Heart right ventricle (tissue), 16 donors: ENCODE data around the gene CALB2. TPM values are rescaled to one million over a fixed set of nuclear protein-coding genes. Genes with fewer than 3 reads are reported as not detected.

Experiments used
- ATAC-seq, 8 donors: fragments of 200-7000 bp; cut with Tn5 transposase; one replicate each; pipeline ENCODE4 v1.9.1; 2020; ENCODE audit warnings: mild to moderate bottlenecking in 8 of 8, moderate library complexity in 8 of 8, moderate number of reproducible peaks in 1 of 8
- DNase-seq, 2 donors: peaks; one replicate each; pipeline ENCODE4 v3.0.0-alpha.2; 2020
- H3K27ac ChIP-seq, 10 donors: fragments of 200-600 bp; sonication (generic) in 2 of 10; one replicate each; pipeline versions ENCODE4 v1.5.0 to v1.8.0; 2020 to 2022; ENCODE audit warnings: mild to moderate bottlenecking in 3 of 10
- H3K27me3 ChIP-seq, 7 donors: fragments of 200-600 bp; one replicate each; pipeline ENCODE4 v1.8.0; 2021 to 2022; ENCODE audit warnings: mild to moderate bottlenecking in 2 of 7
- H3K36me3 ChIP-seq, 9 donors: fragments of 200-600 bp; sonication (generic) in 1 of 9; one replicate each; pipeline versions ENCODE4 v1.5.0 to v1.8.0; 2020 to 2022; ENCODE audit warnings: mild to moderate bottlenecking in 2 of 9
- H3K4me1 ChIP-seq, 9 donors: fragments of 200-600 bp; sonication (generic) in 1 of 9; one replicate each; pipeline versions ENCODE4 v1.5.0 to v1.8.0; 2020 to 2022; ENCODE audit warnings: mild to moderate bottlenecking in 4 of 9
- H3K4me3 ChIP-seq, 10 donors: fragments of 200-600 bp; sonication (generic) in 2 of 10; one replicate each; pipeline versions ENCODE4 v1.5.0 to v1.8.0; 2020 to 2022; ENCODE audit warnings: mild to moderate bottlenecking in 7 of 10, moderate library complexity in 2 of 10
- H3K9me3 ChIP-seq, 11 donors: fragments of 200-600 bp in 10 of 11; sonication (generic) in 2 of 11; one replicate each; pipeline versions ENCODE4 v1.5.0 to v1.8.0; 2013 to 2022; ENCODE audit warnings: mild to moderate bottlenecking in 2 of 11, control low read depth in 1 of 11, moderate library complexity in 1 of 11
- CTCF ChIP-seq, 9 donors: fragments of 200-600 bp; sonication (generic) in 2 of 9; IDR thresholded peaks; one replicate each; pipeline versions ENCODE4 v1.5.0 to v1.8.0; 2021 to 2022; ENCODE audit warnings: antibody characterized with exemption in 9 of 9, mild to moderate bottlenecking in 5 of 9, moderate library complexity in 1 of 9
- WGBS, 2 donors: extraction: QIAGEN DNeasy Blood & Tissue Kit; methylation state at CpG; one replicate each; pipeline ENCODE4 v1.1.7; 2013; ENCODE audit warnings: inconsistent platforms in 1 of 2; 5-methylcytosine and 5-hydroxymethylcytosine counted together
- intact Hi-C, 10 donors: fragments of 100-400 bp; cut with DNase I; formaldehyde crosslinking; loops; one replicate each; pipeline versions ENCODE4 v1.11.1 to v1.14.2; 2022
- polyA plus RNA-seq, 2 donors: library from polyadenylated mRNA; stranded (reverse); fragments of 200-250 nt; gene quantifications; one replicate each; pipeline ENCODE4 v1.2.3, GENCODE V29; 2013
- total RNA-seq, 10 donors: library from RNA; stranded (reverse); fragmentation: NEBNext Ultra II Directional in 3 of 10; extraction: Animal tissue kit (Norgen Biotek cat#: 25700) in 3 of 10; gene quantifications; one replicate each; pipeline versions ENCODE4 v1.2.1 to v1.2.4, GENCODE V29; 2021 to 2023
- donor health status: Arrhythmogenic right ventricular cardiomyopathy.
- donor health status: ischemic (EF 13 %, LVEDD 7.1; RV severe dilation, severe dysfunction).
- donor health status: healthy with polysubstance abuse.
- donor health status: DM: no; HTN: yes; CAD: no.
- donor health status: DM: no; HTN: no; CAD: no.
- donor health status: ischemic (EF 25% LVEDD 6.9; RV normal size, moderate dysfunction).
- donor health status: ischemic (EF 25% LVEDD 5.7; RV mildly dilated, moderate dysfunction).
- donor health status: healthy.
- donor health status: DM: yes; HTN: yes; CAD: no.
- donor health status: Ischemic cardiomyopathy.
- donor health status: ischemic (EF 35%, LVEDD 5.7; RV mildly dilated, moderate dysfunction).
- donor health status: nonischemic (EF 11% LVEDD 7.7; RV severe dilation, severe dysfunction).
- donor health status: DM: yes; HTN: yes; CAD: no.
- donor health status: PGD.
- donor health status: ischemic (EF 29% LVEDD 5.4; RV normal size, mild dysfunction).
- donor health status: nonischemic (EF 23%, LVEDD 6.1; RV moderate dilation, normal function).

CALB2 gene
- total and polyA plus RNA-seq, 12 donors = 0.16 to 3.7 (median 1.2) TPM; not detected in 3

GRCh38 chr16:71425746-71426068 lies 67.2 kb downstream of the CALB2 start:
- ATAC-seq = no peak

DNA sequence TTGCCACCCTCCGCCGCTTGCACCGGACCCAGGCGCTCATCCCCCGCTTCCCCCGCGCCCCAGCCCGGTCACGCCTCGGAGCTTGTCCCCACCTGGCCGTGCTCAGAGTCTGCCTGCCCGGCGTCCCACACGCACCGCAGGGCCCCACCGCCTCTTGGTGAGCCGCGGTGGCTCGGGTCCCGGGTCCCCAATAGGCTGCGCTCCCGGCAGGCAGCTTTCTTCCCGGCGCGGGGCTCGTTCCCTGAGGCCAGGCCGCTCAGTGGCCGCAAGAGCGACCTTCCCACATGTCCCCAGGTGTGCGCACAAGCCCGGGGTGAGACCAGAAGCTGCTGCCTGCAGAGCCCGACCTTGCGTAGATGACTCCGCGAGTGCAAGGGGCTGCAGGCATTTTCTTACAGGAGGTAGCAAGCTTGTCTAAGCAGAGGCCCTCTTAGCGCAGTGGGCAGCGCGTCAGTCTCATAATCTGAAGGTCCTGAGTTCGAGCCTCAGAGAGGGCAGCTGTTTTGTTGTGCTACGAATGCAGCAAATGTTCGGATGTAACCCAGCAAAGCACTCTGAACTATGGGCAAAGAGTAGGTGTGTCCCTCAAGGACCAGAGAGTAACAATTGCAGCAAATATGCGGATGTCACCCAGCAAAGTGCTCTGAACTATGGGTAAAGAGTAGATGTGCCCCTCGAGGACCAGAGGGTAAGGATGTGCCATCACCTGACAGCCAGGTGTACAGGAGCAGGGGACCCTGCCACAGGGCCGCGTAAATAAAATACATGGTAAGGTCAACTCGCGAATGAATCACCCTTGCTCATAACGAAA lies 67.8 kb downstream of the CALB2 start:
- Histone ChIP-seq H3K4me1 (no peaks in the 10 kb centered on the region), H3K36me3 (no peaks in the 10 kb centered on the region), H3K9me3 (peaks cover 0 to 15% (median 0%) of the 10 kb centered on the region in 11 donors), H3K27me3 (peaks cover 7 to 74% (median 50%) of the 10 kb centered on the region in 7 donors), H3K27ac (no peak overlapping the region), H3K4me3 (peak overlapping the region in 1 of 10 donors; percentile 6)
- intact Hi-C loops = no loop called here
- ATAC-seq = peak in 1 of 8 donors; percentile 30
- TF ChIP-seq CTCF (IDR thresholded peaks at IDR 0.05) = no peak
- no peak for DNase-seq
- 2% methylated on average over 48 of the region's 48 CpGs for WGBS, 2 donors

More at GRCh38 chr16:71425746-71426068, 67.2 kb downstream of the CALB2 start:
- H3K36me3 ChIP-seq = no peaks in the 10 kb centered on the region
- peaks cover 0 to 19% (median 0%) of the 10 kb centered on the region in 11 donors for H3K9me3 ChIP-seq
- H3K4me3 ChIP-seq = no peak overlapping the region
- no peak for TF ChIP-seq CTCF (IDR thresholded peaks at IDR 0.05)
- peaks cover 7 to 70% (median 50%) of the 10 kb centered on the region in 7 donors for H3K27me3 ChIP-seq
- 2 to 6% methylated on average over 18 of the region's 18 CpGs for WGBS, 2 donors
- no peaks in the 10 kb centered on the region for H3K4me1 ChIP-seq
- intact Hi-C loops = no loop called here
- H3K27ac ChIP-seq = no peak overlapping the region
- no peak for DNase-seq

- no peak for TF ChIP-seq CTCF (IDR thresholded peaks at IDR 0.05)
- Histone ChIP-seq H3K36me3 (no peaks in the 10 kb centered on the region), H3K9me3 (peaks cover 0 to 15% (median 0%) of the 10 kb centered on the region in 11 donors), H3K27ac (no peak overlapping the region), H3K4me3 (no peak overlapping the region), H3K4me1 (no peaks in the 10 kb centered on the region), H3K27me3 (peaks cover 7 to 82% (median 55%) of the 10 kb centered on the region in 7 donors)
- ATAC-seq = no peak
- DNase-seq = no peak
- WGBS, 2 donors = 58 to 67% methylated on average over 12 of the region's 12 CpGs
- intact Hi-C loops = no loop called here
These were observed 68.5 kb downstream of the CALB2 start for GRCh38 chr16:71426880-71427615.

- Histone ChIP-seq H3K27ac (no peak overlapping the region), H3K4me3 (no peak overlapping the region), H3K36me3 (no peaks in the 10 kb centered on the region), H3K4me1 (no peaks in the 10 kb centered on the region), H3K9me3 (peaks cover 0 to 15% (median 0%) of the 10 kb centered on the region in 11 donors), H3K27me3 (peaks cover 7 to 80% (median 55%) of the 10 kb centered on the region in 7 donors)
- intact Hi-C loops = no loop called here
- no peak for TF ChIP-seq CTCF (IDR thresholded peaks at IDR 0.05)
- no peak for ATAC-seq
- DNase-seq = no peak
These were observed 69.9 kb downstream of the CALB2 start for GRCh38 chr16:71428385-71428784.
